Spinal cord (tissue), 10 donors: ENCODE results near the gene AKIP1. TPM values are rescaled to one million over a fixed set of nuclear protein-coding genes. Genes with fewer than 3 reads are reported as not detected.

Experiments
- DNase-seq, 6 donors: peaks; one replicate each; pipeline versions ENCODE4 v3.0.0 to v3.0.0-alpha.2; 2013 to 2015; ENCODE audit warnings: low spot score in 6 of 6, low read depth in 4 of 6
- H3K27ac ChIP-seq: one replicate; pipeline ENCODE4 v1.5.1; 2013; ENCODE audit warnings: low read depth, low read length, control low read depth
- H3K27me3 ChIP-seq: one replicate; pipeline ENCODE4 v1.6.1; 2013; ENCODE audit warnings: low read length; ENCODE audit not compliant: control insufficient read depth, insufficient read depth
- H3K36me3 ChIP-seq: one replicate; pipeline ENCODE4 v1.6.1; 2013; ENCODE audit warnings: low read length; ENCODE audit not compliant: control insufficient read depth, insufficient read depth
- H3K4me1 ChIP-seq: one replicate; pipeline ENCODE4 v1.6.1; 2013; ENCODE audit warnings: low read length; ENCODE audit not compliant: control insufficient read depth, insufficient read depth
- H3K4me3 ChIP-seq: one replicate; pipeline ENCODE4 v1.5.1; 2013; ENCODE audit warnings: low read depth, low read length, control low read depth
- H3K9me3 ChIP-seq: one replicate; pipeline ENCODE4 v1.6.1; 2013; ENCODE audit warnings: low read length; ENCODE audit not compliant: control insufficient read depth, insufficient read depth
- WGBS: methylation state at CpG from one replicate; pipeline ENCODE4 v1.1.5; 2013; ENCODE audit warnings: missing lambda C conversion rate; ENCODE audit not compliant: insufficient coverage; 5-methylcytosine and 5-hydroxymethylcytosine counted together
- polyA plus RNA-seq, 2 donors: library from polyadenylated mRNA; unstranded; fragments of 120-200 nt; gene quantifications; one replicate each; pipeline ENCODE4 v1.2.1, GENCODE V29; 2013; ENCODE audit not compliant: insufficient read length in 2 of 2
- total RNA-seq, 2 donors: library from RNA; depleted of rRNA in 1 of 2; stranded (reverse); fragments of 120-200 nt in 1 of 2; fragments of >200 nt in 1 of 2; gene quantifications; one replicate each; pipeline versions ENCODE4 v1.2.3 to v1.2.4, GENCODE V29; 2013 to 2014
- donor health status: healthy.

Gene AKIP1
- total and polyA plus RNA-seq, 4 donors: 21.3 to 43.6 (median 31.5) TPM

GRCh38 chr11:8913961-8914660, 3.1 kb downstream of the AKIP1 start:
- H3K9me3 ChIP-seq: no peaks in the 10 kb centered on the region
- H3K4me3 ChIP-seq: no peak overlapping the region
- WGBS: 13% methylated on average over 1 of the region's 9 CpGs
- H3K4me1 ChIP-seq: peaks cover 21% of the 10 kb centered on the region
- peak overlapping the region; percentile 25 for H3K27ac ChIP-seq
- H3K36me3 ChIP-seq: peaks cover 13% of the 10 kb centered on the region
- H3K27me3 ChIP-seq: no peaks in the 10 kb centered on the region
- peak in 3 of 6 donors; percentile 35 to 90 (median 76) for DNase-seq

- Histone ChIP-seq H3K4me1 (peaks cover 20% of the 10 kb centered on the region), H3K36me3 (peaks cover 16% of the 10 kb centered on the region), H3K4me3 (no peak overlapping the region), H3K27me3 (no peaks in the 10 kb centered on the region), H3K9me3 (no peaks in the 10 kb centered on the region), H3K27ac (peak overlapping the region; percentile 25)
- DNase-seq: no peak
- no CpG with 5 or more reads among the region's 4 CpGs for WGBS
Measured at GRCh38 chr11:8914661-8915018, 3.7 kb downstream of the AKIP1 start.

GRCh38 chr11:8917157-8917825, 6.3 kb downstream of the AKIP1 start:
- peak in 2 of 6 donors; percentile 21 to 51 for DNase-seq
- peaks cover 38% of the 10 kb centered on the region for H3K36me3 ChIP-seq
- H3K4me1 ChIP-seq: peaks cover 14% of the 10 kb centered on the region
- no peaks in the 10 kb centered on the region for H3K9me3 ChIP-seq
- no peak overlapping the region for H3K4me3 ChIP-seq
- WGBS: 44% methylated on average over 4 of the region's 5 CpGs
- H3K27me3 ChIP-seq: no peaks in the 10 kb centered on the region
- peak overlapping the region; percentile 57 for H3K27ac ChIP-seq

GRCh38 chr11:8922691-8923090, 11.7 kb downstream of the AKIP1 start:
- H3K9me3 ChIP-seq: no peaks in the 10 kb centered on the region
- no peak for DNase-seq
- H3K4me1 ChIP-seq: no peaks in the 10 kb centered on the region
- H3K36me3 ChIP-seq: peaks cover 50% of the 10 kb centered on the region
- WGBS: 100% methylated on average over 3 of the region's 5 CpGs
- H3K4me3 ChIP-seq: no peak overlapping the region
- no peaks in the 10 kb centered on the region for H3K27me3 ChIP-seq
- no peak overlapping the region for H3K27ac ChIP-seq

- no peaks in the 10 kb centered on the region for H3K9me3 ChIP-seq
- WGBS: 95% methylated on average over 5 of the region's 5 CpGs
- H3K4me3 ChIP-seq: no peak overlapping the region
- H3K27me3 ChIP-seq: no peaks in the 10 kb centered on the region
- H3K4me1 ChIP-seq: no peaks in the 10 kb centered on the region
- H3K36me3 ChIP-seq: peaks cover 35% of the 10 kb centered on the region
- no peak for DNase-seq
- H3K27ac ChIP-seq: no peak overlapping the region
Measured at GRCh38 chr11:8925711-8926110, 14.7 kb downstream of the AKIP1 start.

GRCh38 chr11:8926236-8926635, 15.2 kb downstream of the AKIP1 start:
- Histone ChIP-seq H3K36me3 (peaks cover 31% of the 10 kb centered on the region), H3K27ac (no peak overlapping the region), H3K4me3 (no peak overlapping the region), H3K9me3 (no peaks in the 10 kb centered on the region), H3K4me1 (no peaks in the 10 kb centered on the region), H3K27me3 (no peaks in the 10 kb centered on the region)
- 95% methylated on average over 5 of the region's 5 CpGs for WGBS
- no peak for DNase-seq

GRCh38 chr11:8927233-8927632, 16.2 kb downstream of the AKIP1 start:
- H3K27ac ChIP-seq: no peak overlapping the region
- 88% methylated on average over 5 of the region's 5 CpGs for whole genome bisulfite sequencing
- no peak for DNase-seq
- H3K9me3 ChIP-seq: no peaks in the 10 kb centered on the region
- H3K36me3 ChIP-seq: peaks cover 24% of the 10 kb centered on the region
- no peak overlapping the region for H3K4me3 ChIP-seq
- no peaks in the 10 kb centered on the region for H3K27me3 ChIP-seq
- H3K4me1 ChIP-seq: no peaks in the 10 kb centered on the region

GRCh38 chr11:8928205-8928604, 17.2 kb downstream of the AKIP1 start:
- no peak for DNase-seq
- H3K36me3 ChIP-seq: peaks cover 19% of the 10 kb centered on the region
- no peak overlapping the region for H3K27ac ChIP-seq
- 94% methylated on average over 4 of the region's 4 CpGs for WGBS
- no peaks in the 10 kb centered on the region for H3K9me3 ChIP-seq
- no peak overlapping the region for H3K4me3 ChIP-seq
- no peaks in the 10 kb centered on the region for H3K4me1 ChIP-seq
- H3K27me3 ChIP-seq: no peaks in the 10 kb centered on the region

GRCh38 chr11:8928981-8929615, 18.1 kb downstream of the AKIP1 start:
- no peak overlapping the region for H3K27ac ChIP-seq
- H3K36me3 ChIP-seq: peaks cover 17% of the 10 kb centered on the region
- 94% methylated on average over 6 of the region's 9 CpGs for WGBS
- no peak for DNase-seq
- H3K4me1 ChIP-seq: no peaks in the 10 kb centered on the region
- no peak overlapping the region for H3K4me3 ChIP-seq
- H3K27me3 ChIP-seq: no peaks in the 10 kb centered on the region
- no peaks in the 10 kb centered on the region for H3K9me3 ChIP-seq
